ENCODE results near the gene PDE11A.

The PDE11A gene

GRCh38 chr2:177691177-177691576, 381.4 kb downstream of the PDE11A start:
- H3K4me3 ChIP-seq (ENCODE audit: low read depth, low read length), result no peak overlapping the region
- no peak for DNase-seq (ENCODE audit: low read depth)

GRCh38 chr2:177689623-177690022, 383.0 kb downstream of the PDE11A start:
- H3K4me3 ChIP-seq (ENCODE audit: low read depth, low read length), result no peak overlapping the region
- no peak for DNase-seq (ENCODE audit: low read depth)

GRCh38 chr2:177688844-177689243, 383.7 kb downstream of the PDE11A start:
- H3K4me3 ChIP-seq (ENCODE audit: low read depth, low read length), result no peak overlapping the region
- no peak for DNase-seq (ENCODE audit: low read depth)

- no peak for DNase-seq (ENCODE audit: low read depth)
- H3K4me3 ChIP-seq (ENCODE audit: low read depth, low read length), result no peak overlapping the region
These were observed 388.9 kb downstream of the PDE11A start for GRCh38 chr2:177683661-177684069.

GRCh38 chr2:177682836-177683660, 389.5 kb downstream of the PDE11A start:
- H3K4me3 ChIP-seq (ENCODE audit: low read depth, low read length), result no peak overlapping the region
- no peak for DNase-seq (ENCODE audit: low read depth)

- H3K4me3 ChIP-seq (ENCODE audit: low read depth, low read length), result no peak overlapping the region
- no peak for DNase-seq (ENCODE audit: low read depth)
These were observed 390.6 kb downstream of the PDE11A start for GRCh38 chr2:177682006-177682405.

GRCh38 chr2:177680866-177681712, 391.5 kb downstream of the PDE11A start:
- H3K4me3 ChIP-seq (ENCODE audit: low read depth, low read length), result no peak overlapping the region
- no peak for DNase-seq (ENCODE audit: low read depth)

- no peak overlapping the region for H3K4me3 ChIP-seq (ENCODE audit: low read depth, low read length)
- no peak for DNase-seq (ENCODE audit: low read depth)
These were observed 392.7 kb downstream of the PDE11A start for GRCh38 chr2:177679611-177680605.

- no peak for DNase-seq (ENCODE audit: low read depth)
- H3K4me3 ChIP-seq (ENCODE audit: low read depth, low read length), result no peak overlapping the region
These were observed 393.6 kb downstream of the PDE11A start for GRCh38 chr2:177678939-177679338.

- no peak for DNase-seq (ENCODE audit: low read depth)
- H3K4me3 ChIP-seq (ENCODE audit: low read depth, low read length), result no peak overlapping the region
These were observed 395.9 kb downstream of the PDE11A start for GRCh38 chr2:177676636-177677035.

- DNase-seq (ENCODE audit: low read depth), result no peak
- no peak overlapping the region for H3K4me3 ChIP-seq (ENCODE audit: low read depth, low read length)
These were observed 396.8 kb downstream of the PDE11A start for GRCh38 chr2:177675825-177676224.

- DNase-seq (ENCODE audit: low read depth), result no peak
- no peak overlapping the region for H3K4me3 ChIP-seq (ENCODE audit: low read depth, low read length)
These were observed 397.2 kb downstream of the PDE11A start for GRCh38 chr2:177675350-177675821.

- DNase-seq (ENCODE audit: low read depth), result no peak
- H3K4me3 ChIP-seq (ENCODE audit: low read depth, low read length), result no peak overlapping the region
These were observed 398.7 kb downstream of the PDE11A start for GRCh38 chr2:177673602-177674595.

- DNase-seq (ENCODE audit: low read depth), result no peak
- no peak overlapping the region for H3K4me3 ChIP-seq (ENCODE audit: low read depth, low read length)
These were observed 400.9 kb downstream of the PDE11A start for GRCh38 chr2:177671662-177672061.

GRCh38 chr2:177670791-177671535, 401.6 kb downstream of the PDE11A start:
- H3K4me3 ChIP-seq (ENCODE audit: low read depth, low read length), result no peak overlapping the region
- no peak for DNase-seq (ENCODE audit: low read depth)

GRCh38 chr2:177669625-177670330, 402.8 kb downstream of the PDE11A start:
- H3K4me3 ChIP-seq (ENCODE audit: low read depth, low read length), result no peak overlapping the region
- DNase-seq (ENCODE audit: low read depth), result peak; percentile 4

GRCh38 chr2:177669201-177669600, 403.4 kb downstream of the PDE11A start:
- no peak overlapping the region for H3K4me3 ChIP-seq (ENCODE audit: low read depth, low read length)

More at GRCh38 chr2:177669201-177669600, 403.4 kb downstream of the PDE11A start:
- no peak for DNase-seq (ENCODE audit: low read depth)

All from skeletal muscle cell (primary cell).